Vagina (tissue), 2 donors: ENCODE measurements around the gene PRELID2. TPM values are rescaled to one million over a fixed set of nuclear protein-coding genes. Genes with fewer than 3 reads are reported as not detected.
"Not testable (repeated sequence)": the region's sequence is repeated elsewhere in the genome, so short reads cannot be mapped to it uniquely, and the experiment has no call there.

ENCODE experiments used
- DNase-seq, 2 donors: peaks; one replicate each; pipeline ENCODE4 v3.0.0-alpha.2; 2017; ENCODE audit errors: extremely low spot score in 2 of 2
- H3K27ac ChIP-seq: fragments of 200-600 bp; sonication (generic); one replicate; pipeline ENCODE4 v1.5.1; 2019
- H3K27me3 ChIP-seq: fragments of 200-600 bp; sonication (generic); one replicate; pipeline ENCODE4 v1.5.1; 2019
- H3K36me3 ChIP-seq, 2 donors: fragments of 200-600 bp; sonication (generic); one replicate each; pipeline ENCODE4 v1.5.1; 2017 to 2019
- H3K4me1 ChIP-seq: fragments of 200-600 bp; sonication (generic); one replicate; pipeline ENCODE4 v1.5.1; 2019
- H3K4me3 ChIP-seq, 2 donors: fragments of 200-600 bp; sonication (generic); 1 replicate in 1 of 2; 2 replicates in 1 of 2; pipeline ENCODE4 v1.5.1; 2016 to 2019
- H3K9me3 ChIP-seq: fragments of 200-600 bp; sonication (generic); one replicate; pipeline ENCODE4 v1.5.1; 2019
- CTCF ChIP-seq, 3 experiments: fragments of 450-650 bp in 2 of 3; fragments of 200-600 bp in 1 of 3; sonication (generic) in 1 of 3; IDR thresholded peaks; one replicate each; pipeline ENCODE4 v1.5.1; 2017 to 2019; ENCODE audit warnings: antibody characterized with exemption in 3 of 3, mild to moderate bottlenecking in 2 of 3, moderate library complexity in 2 of 3
- POLR2A ChIP-seq, 2 donors: fragments of 450-650 bp; IDR thresholded peaks; one replicate each; pipeline ENCODE4 v1.6.1; 2017; ENCODE audit warnings: antibody characterized with exemption in 2 of 2, mild to moderate bottlenecking in 2 of 2, moderate library complexity in 2 of 2
- POLR2AphosphoS5 ChIP-seq, 2 donors: sonication (generic); formaldehyde crosslinking; IDR thresholded peaks; one replicate each; pipeline ENCODE4 v1.9.0; 2017; ENCODE audit warnings: antibody characterized with exemption in 2 of 2, mild to moderate bottlenecking in 2 of 2, low read depth in 1 of 2; ENCODE audit not compliant: insufficient read depth in 1 of 2
- intact Hi-C: fragments of 100-400 bp; cut with DNase I; formaldehyde crosslinking; loops from one replicate; pipeline ENCODE4 v1.15.1; 2023
- total RNA-seq: library from RNA; depleted of rRNA; stranded (reverse); fragments of >200 nt; gene quantifications from one replicate; pipeline ENCODE4 v1.2.3, GENCODE V29; 2016

The PRELID2 gene
- total RNA-seq, 1 donor from 2014 or later: 16.2 TPM

GRCh38 chr5:145743396-145744061 lies 91.6 kb downstream of the PRELID2 start:
- H3K9me3 ChIP-seq: no peaks in the 10 kb centered on the region
- intact Hi-C loops: no loop called here
- H3K27me3 ChIP-seq: no peaks in the 10 kb centered on the region
- DNase-seq: no peak
- H3K27ac ChIP-seq: no peak overlapping the region
- H3K4me1 ChIP-seq: no peaks in the 10 kb centered on the region
- H3K4me3 ChIP-seq: no peak overlapping the region
- TF ChIP-seq POLR2A (IDR thresholded peaks at IDR 0.05): no peak
- no peak for TF ChIP-seq POLR2AphosphoS5 (IDR thresholded peaks at IDR 0.05; ENCODE audit: insufficient read depth in 1 of 2, low read depth in 1 of 2)
- TF ChIP-seq CTCF (IDR thresholded peaks at IDR 0.05): no peak
- H3K36me3 ChIP-seq: no peaks in the 10 kb centered on the region

GRCh38 chr5:145739843-145740242 lies 95.3 kb downstream of the PRELID2 start:
- intact Hi-C loops: no loop called here
- H3K36me3 ChIP-seq: no peaks in the 10 kb centered on the region
- no peak overlapping the region for H3K4me3 ChIP-seq
- no peak overlapping the region for H3K27ac ChIP-seq
- TF ChIP-seq POLR2A (IDR thresholded peaks at IDR 0.05) (no peak), POLR2AphosphoS5 (IDR thresholded peaks at IDR 0.05; ENCODE audit: insufficient read depth in 1 of 2, low read depth in 1 of 2) (no peak), CTCF (IDR thresholded peaks at IDR 0.05) (no peak)
- no peaks in the 10 kb centered on the region for H3K9me3 ChIP-seq
- H3K27me3 ChIP-seq: no peaks in the 10 kb centered on the region
- H3K4me1 ChIP-seq: no peaks in the 10 kb centered on the region
- DNase-seq: no peak

- intact Hi-C loops: no loop called here
- H3K27me3 ChIP-seq: no peaks in the 10 kb centered on the region
- no peak for TF ChIP-seq POLR2A (IDR thresholded peaks at IDR 0.05)
- TF ChIP-seq CTCF (IDR thresholded peaks at IDR 0.05): no peak
- no peak for TF ChIP-seq POLR2AphosphoS5 (IDR thresholded peaks at IDR 0.05; ENCODE audit: insufficient read depth in 1 of 2, low read depth in 1 of 2)
- no peak overlapping the region for H3K4me3 ChIP-seq
- H3K36me3 ChIP-seq: no peaks in the 10 kb centered on the region
- no peaks in the 10 kb centered on the region for H3K9me3 ChIP-seq
- H3K27ac ChIP-seq: no peak overlapping the region
- DNase-seq: no peak
- H3K4me1 ChIP-seq: no peaks in the 10 kb centered on the region
Measured at GRCh38 chr5:145738227-145738626, 96.9 kb downstream of the PRELID2 start.

- TF ChIP-seq POLR2AphosphoS5 (IDR thresholded peaks at IDR 0.05; ENCODE audit: insufficient read depth in 1 of 2, low read depth in 1 of 2) (no peak), CTCF (IDR thresholded peaks at IDR 0.05) (no peak), POLR2A (IDR thresholded peaks at IDR 0.05) (no peak)
- H3K4me3 ChIP-seq: no peak overlapping the region
- intact Hi-C loops: no loop called here
- no peaks in the 10 kb centered on the region for H3K9me3 ChIP-seq
- no peaks in the 10 kb centered on the region for H3K27me3 ChIP-seq
- H3K36me3 ChIP-seq: no peaks in the 10 kb centered on the region
- H3K27ac ChIP-seq: no peak overlapping the region
- no peaks in the 10 kb centered on the region for H3K4me1 ChIP-seq
- DNase-seq: no peak
Measured at GRCh38 chr5:145737578-145737977, 97.6 kb downstream of the PRELID2 start.

GRCh38 chr5:145729956-145730355 lies 105.2 kb downstream of the PRELID2 start:
- H3K27me3 ChIP-seq, H3K27ac ChIP-seq, DNase-seq, H3K4me1 ChIP-seq, H3K4me3 ChIP-seq, H3K9me3 ChIP-seq, H3K36me3 ChIP-seq, intact Hi-C loops: not testable (repeated sequence)
